ENCODE data around the gene PDE6A. TPM values are rescaled to one million over a fixed set of nuclear protein-coding genes. Genes with fewer than 3 reads are reported as not detected.

The PDE6A gene
- total and polyA plus RNA-seq, 2 of the 8 experiments (the other 6 are each of a cell fraction or from before 2014, with no cell fraction given): not detected

GRCh38 chr5:149865746-149866145 is 78.8 kb downstream of the PDE6A start:
- TF ChIP-seq CTCF (IDR thresholded peaks at IDR 0.05; ENCODE audit: control extremely low read depth in 1 of 3, insufficient read depth in 1 of 3, low read depth in 1 of 3, low read length in 3 of 3) (no peak), KDM1A (IDR thresholded peaks at IDR 0.05; ENCODE audit: borderline replicate concordance, low read length) (no peak), KDM5A (IDR thresholded peaks at IDR 0.05; ENCODE audit: low read length) (no peak), E2F6 (IDR thresholded peaks at IDR 0.05) (no peak), SAP30 (IDR thresholded peaks at IDR 0.05; ENCODE audit: insufficient read depth, insufficient replicate concordance, low read length) (no peak)
- H3K27me3 ChIP-seq (replicated peaks in 1 of 4; ENCODE audit: control insufficient read depth in 3 of 4, extremely low read depth in 1 of 4, insufficient read depth in 3 of 4, low read length in 3 of 4): no peaks in the 10 kb centered on the region
- H3K9ac ChIP-seq (replicated peaks in 1 of 4; ENCODE audit: extremely low read depth in 1 of 4, low read depth in 3 of 4, low read length in 3 of 4): no peak overlapping the region
- H4K91ac ChIP-seq (replicated peaks; ENCODE audit: insufficient read length, low read length): no peak overlapping the region
- no peak overlapping the region for H2AFZ ChIP-seq (ENCODE audit: low read length)
- H3K14ac ChIP-seq (ENCODE audit: insufficient read length): no peak overlapping the region
- H2BK15ac ChIP-seq (ENCODE audit: low read length): no peak overlapping the region
- no peak overlapping the region for H4K8ac ChIP-seq (ENCODE audit: extremely low read depth, insufficient read depth, low read length)
- CTCF ChIA-PET (ENCODE audit: partially characterized antibody): interaction anchor here (0.5 to 64.1 kb wide), 5 partner anchors 43 to 125 kb away, joined by 3 to 1740 read pairs (median 3); partner anchors contain the start of gene SLC26A2
- H3K4me2 ChIP-seq (ENCODE audit: insufficient read depth in 1 of 2, low read depth in 2 of 2, low read length in 2 of 2): no peak overlapping the region
- no peaks in the 10 kb centered on the region for H3K9me3 ChIP-seq (ENCODE audit: insufficient read depth in 2 of 2, low read depth in 1 of 2, low read length in 1 of 2)
- H2BK12ac ChIP-seq (ENCODE audit: low read depth, low read length): no peak overlapping the region
- H2AK5ac ChIP-seq (ENCODE audit: low read depth, low read length): no peak overlapping the region
- no peaks in the 10 kb centered on the region for H3K79me2 ChIP-seq (ENCODE audit: control insufficient read depth in 1 of 2, insufficient read depth in 2 of 2, low read length in 2 of 2)
- H2BK20ac ChIP-seq (ENCODE audit: low read length): no peak overlapping the region
- H3K4me3 ChIP-seq (ENCODE audit: extremely low read depth in 1 of 4, insufficient read depth in 2 of 4, low read depth in 3 of 4, low read length in 4 of 4): no peak overlapping the region
- FAIRE-seq (no peak), DNase-seq (ENCODE audit: low read depth in 1 of 2, low spot score in 2 of 2) (no peak)
- H3K36me3 ChIP-seq (ENCODE audit: control insufficient read depth in 2 of 4, insufficient read depth in 4 of 4, low read length in 3 of 4): no peaks in the 10 kb centered on the region; a peak in 1 of 8 replicates
- H3K4ac ChIP-seq (replicated peaks; ENCODE audit: insufficient read length, low read depth, low read length): no peak overlapping the region
- 90% methylated on average over 4 of the region's 4 CpGs; no CpG with 5 or more reads in 1 of the 2 experiments for WGBS, 2 experiments (ENCODE audit: extremely low coverage in 1 of 2, insufficient coverage in 1 of 2, insufficient read length in 1 of 2, insufficient replicate concordance in 2 of 2, low coverage in 1 of 2, low lambda C conversion rate in 2 of 2, missing lambda C conversion rate in 1 of 2)
- no peak overlapping the region for H4K5ac ChIP-seq (ENCODE audit: insufficient read length, low read depth, low read length)
- no peak overlapping the region for H3K18ac ChIP-seq (ENCODE audit: extremely low read depth, low read length)
- no peak overlapping the region for H3K23ac ChIP-seq (ENCODE audit: insufficient read length)
- no peaks in the 10 kb centered on the region for H3K79me1 ChIP-seq (ENCODE audit: low read depth, low read length)
- no peaks in the 10 kb centered on the region for H3K23me2 ChIP-seq (ENCODE audit: low read depth, low read length)
- no peak overlapping the region for H2BK5ac ChIP-seq (ENCODE audit: low read depth, low read length)
- no peaks in the 10 kb centered on the region for H4K20me1 ChIP-seq (replicated peaks in 1 of 2; ENCODE audit: control insufficient read depth in 1 of 2, insufficient read depth in 2 of 2, low read length in 2 of 2)
- no peak overlapping the region for H3K56ac ChIP-seq (replicated peaks; ENCODE audit: insufficient read length, low read depth, low read length)
- peaks cover 0 to 4% (median 2%) of the 10 kb centered on the region in 4 experiments; a peak in 5 of 7 replicates for H3K4me1 ChIP-seq (replicated peaks in 1 of 4; ENCODE audit: control insufficient read depth in 3 of 4, insufficient read depth in 4 of 4, low read length in 3 of 4)
- POLR2A ChIA-PET (ENCODE audit: partially characterized antibody): no interaction called here
- no peak overlapping the region for H3K27ac ChIP-seq (ENCODE audit: low read depth, low read length)
- no peak overlapping the region for H2BK120ac ChIP-seq (replicated peaks; ENCODE audit: low read depth, low read length)
